Progenitor cell of endocrine pancreas (in vitro differentiated cells): ENCODE measurements around the gene SYNGR4. TPM values are rescaled to one million over a fixed set of nuclear protein-coding genes. Genes with fewer than 3 reads are reported as not detected.
"Not testable (repeated sequence)": the region's sequence is repeated elsewhere in the genome, so short reads cannot be mapped to it uniquely, and the experiment has no call there.

Source experiments
- DNase-seq: peaks from one replicate; pipeline ENCODE4 v3.0.0; 2021; ENCODE audit warnings: low spot score; ENCODE audit not compliant: unreplicated experiment
- H3K27ac Mint-ChIP-seq: 2 replicates; pipeline ENCODE4 v1.8.0; 2021; ENCODE audit warnings: mild to moderate bottlenecking, moderate library complexity, mixed read lengths
- H3K27me3 Mint-ChIP-seq: 2 replicates; pipeline ENCODE4 v1.8.0; 2021; ENCODE audit warnings: mixed read lengths
- H3K36me3 Mint-ChIP-seq: 2 replicates; pipeline ENCODE4 v1.8.0; 2022; ENCODE audit warnings: mixed read lengths; ENCODE audit not compliant: insufficient read depth
- H3K4me1 Mint-ChIP-seq: 2 replicates; pipeline ENCODE4 v1.8.0; 2021; ENCODE audit warnings: low read depth, mixed read lengths
- H3K4me3 Mint-ChIP-seq: 2 replicates; pipeline ENCODE4 v1.8.0; 2021; ENCODE audit warnings: low read depth, mild to moderate bottlenecking, moderate library complexity, mixed read lengths
- H3K9me3 Mint-ChIP-seq: 2 replicates; pipeline ENCODE4 v1.8.0; 2021; ENCODE audit warnings: low read depth, mixed read lengths
- long read RNA-seq: library from polyadenylated mRNA; unstranded; transcript quantifications from one replicate; pipeline ENCODE4 v2.0.0, GENCODE V29; 2020
- total RNA-seq: library from RNA; stranded (reverse); gene quantifications from 2 replicates; pipeline ENCODE4 v1.2.1, GENCODE V29; 2021
- TF ChIP-seq, protein P1 (sequence below): fragments of 200-600 bp; sonication (generic); IDR thresholded peaks from one replicate; pipeline ENCODE4 v1.5.0; 2021; ENCODE audit warnings: antibody characterized with exemption, mild to moderate bottlenecking; ENCODE audit not compliant: unreplicated experiment

SYNGR4 gene, protein sequence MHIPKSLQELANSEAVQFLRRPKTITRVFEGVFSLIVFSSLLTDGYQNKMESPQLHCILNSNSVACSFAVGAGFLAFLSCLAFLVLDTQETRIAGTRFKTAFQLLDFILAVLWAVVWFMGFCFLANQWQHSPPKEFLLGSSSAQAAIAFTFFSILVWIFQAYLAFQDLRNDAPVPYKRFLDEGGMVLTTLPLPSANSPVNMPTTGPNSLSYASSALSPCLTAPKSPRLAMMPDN
- total RNA-seq = not detected in 2 replicates
- long read RNA-seq = 0 reads

DNA sequence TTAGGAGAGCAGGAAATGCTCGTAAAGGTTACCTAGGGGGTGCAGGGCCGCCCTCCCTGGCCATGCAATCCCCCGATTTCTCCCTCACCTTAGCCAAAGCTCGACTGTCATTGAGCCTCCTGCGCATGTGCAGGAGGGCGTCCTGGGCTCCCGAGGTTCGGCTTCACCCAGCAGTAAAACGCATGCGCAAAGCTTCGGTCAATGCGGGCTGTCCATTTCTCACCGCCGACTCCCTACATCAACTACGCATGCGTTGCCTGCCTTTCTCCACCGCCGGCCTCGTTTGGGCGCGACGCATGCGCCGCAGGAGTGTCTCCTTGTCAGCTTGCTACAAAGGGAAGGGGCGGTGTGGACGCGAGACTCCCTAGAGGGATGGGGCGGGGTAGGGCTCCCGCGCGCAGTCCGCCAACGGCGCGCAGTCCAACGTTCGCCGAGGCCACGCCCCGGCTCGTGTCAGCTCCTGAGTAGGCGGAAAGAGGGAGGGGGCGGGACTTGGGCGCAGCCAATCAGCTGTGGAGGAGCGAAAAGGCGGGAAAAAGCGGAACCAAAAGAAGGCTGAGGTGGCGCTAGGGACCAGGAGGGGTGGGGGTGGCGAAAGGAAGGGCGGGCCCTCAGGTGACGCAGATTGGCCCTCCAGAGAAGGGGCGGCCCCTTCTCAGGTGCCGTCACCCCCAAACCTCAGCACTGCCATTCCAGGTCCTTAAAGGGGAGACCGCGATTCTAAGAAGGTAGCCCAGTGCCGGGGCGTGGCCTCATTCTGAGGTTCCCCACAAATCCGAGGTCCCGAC is at the start of gene SYNGR4, which contains the start of gene TMEM143:
SYNGR4 (plus strand) TSS at position 558 of the 788 bp plus-strand sequence. CDS start 1,476 bp downstream, outside the sequence.
TMEM143 (minus strand) TSS at position 131 of the 788 bp plus-strand sequence; CDS start at position 111, 20 bp downstream.
- Mint-ChIP-seq H3K4me1 (peaks cover 4% of the 10 kb centered on the region), H3K36me3 (no peaks in the 10 kb centered on the region), H3K27ac (peak within 1 kb of the TSS; percentile 94), H3K27me3 (no peaks in the 10 kb centered on the region), H3K4me3 (peak within 1 kb of the TSS; percentile 77), H3K9me3 (no peaks in the 10 kb centered on the region)
- peak; percentile 95 for DNase-seq
- TF ChIP-seq, protein P1, sequence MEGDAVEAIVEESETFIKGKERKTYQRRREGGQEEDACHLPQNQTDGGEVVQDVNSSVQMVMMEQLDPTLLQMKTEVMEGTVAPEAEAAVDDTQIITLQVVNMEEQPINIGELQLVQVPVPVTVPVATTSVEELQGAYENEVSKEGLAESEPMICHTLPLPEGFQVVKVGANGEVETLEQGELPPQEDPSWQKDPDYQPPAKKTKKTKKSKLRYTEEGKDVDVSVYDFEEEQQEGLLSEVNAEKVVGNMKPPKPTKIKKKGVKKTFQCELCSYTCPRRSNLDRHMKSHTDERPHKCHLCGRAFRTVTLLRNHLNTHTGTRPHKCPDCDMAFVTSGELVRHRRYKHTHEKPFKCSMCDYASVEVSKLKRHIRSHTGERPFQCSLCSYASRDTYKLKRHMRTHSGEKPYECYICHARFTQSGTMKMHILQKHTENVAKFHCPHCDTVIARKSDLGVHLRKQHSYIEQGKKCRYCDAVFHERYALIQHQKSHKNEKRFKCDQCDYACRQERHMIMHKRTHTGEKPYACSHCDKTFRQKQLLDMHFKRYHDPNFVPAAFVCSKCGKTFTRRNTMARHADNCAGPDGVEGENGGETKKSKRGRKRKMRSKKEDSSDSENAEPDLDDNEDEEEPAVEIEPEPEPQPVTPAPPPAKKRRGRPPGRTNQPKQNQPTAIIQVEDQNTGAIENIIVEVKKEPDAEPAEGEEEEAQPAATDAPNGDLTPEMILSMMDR = no peak

DNA sequence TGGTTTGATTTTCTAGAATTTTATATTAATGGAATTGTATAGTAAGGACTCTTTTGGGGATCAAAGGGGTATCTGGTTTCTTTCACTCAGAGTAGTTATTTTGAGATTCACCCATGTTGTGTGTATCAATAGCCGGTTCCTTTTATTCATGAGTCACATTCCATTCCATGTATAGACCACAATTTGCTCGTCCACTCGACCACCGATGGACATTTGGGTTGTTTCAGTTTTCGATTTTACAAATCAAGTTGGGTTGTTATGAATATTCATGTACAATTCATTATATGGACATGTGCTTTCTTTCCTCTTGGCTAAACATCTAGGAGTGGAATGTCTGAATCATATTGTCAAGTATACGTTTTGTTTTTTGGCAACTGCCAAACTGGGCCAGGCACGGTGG is 48.5 kb upstream of the SYNGR4 start:
- DNase-seq = no peak
- H3K4me1 Mint-ChIP-seq = peaks cover 2% of the 10 kb centered on the region
- H3K9me3 Mint-ChIP-seq = no peaks in the 10 kb centered on the region
- H3K27ac Mint-ChIP-seq = no peak overlapping the region
- H3K36me3 Mint-ChIP-seq = no peaks in the 10 kb centered on the region
- TF ChIP-seq, protein P1 = no peak
- no peak overlapping the region for H3K4me3 Mint-ChIP-seq
- H3K27me3 Mint-ChIP-seq = peaks cover 3% of the 10 kb centered on the region

DNA sequence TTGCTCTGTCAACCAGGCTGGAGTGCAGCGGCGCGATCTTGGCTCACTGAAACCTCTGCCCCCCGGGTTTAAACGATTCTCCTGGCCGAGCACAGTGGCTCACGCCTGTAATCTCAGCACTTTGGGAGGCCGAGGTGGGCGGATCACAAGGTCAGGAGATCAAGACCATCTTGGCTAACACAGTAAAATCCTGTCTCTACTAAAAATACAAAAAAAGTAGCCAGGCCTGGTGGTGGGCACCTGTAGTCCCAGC is 46.5 kb upstream of the SYNGR4 start:
- not testable (repeated sequence) for H3K4me1 Mint-ChIP-seq, DNase-seq, H3K27ac Mint-ChIP-seq, H3K27me3 Mint-ChIP-seq, H3K4me3 Mint-ChIP-seq, H3K36me3 Mint-ChIP-seq, H3K9me3 Mint-ChIP-seq

DNA sequence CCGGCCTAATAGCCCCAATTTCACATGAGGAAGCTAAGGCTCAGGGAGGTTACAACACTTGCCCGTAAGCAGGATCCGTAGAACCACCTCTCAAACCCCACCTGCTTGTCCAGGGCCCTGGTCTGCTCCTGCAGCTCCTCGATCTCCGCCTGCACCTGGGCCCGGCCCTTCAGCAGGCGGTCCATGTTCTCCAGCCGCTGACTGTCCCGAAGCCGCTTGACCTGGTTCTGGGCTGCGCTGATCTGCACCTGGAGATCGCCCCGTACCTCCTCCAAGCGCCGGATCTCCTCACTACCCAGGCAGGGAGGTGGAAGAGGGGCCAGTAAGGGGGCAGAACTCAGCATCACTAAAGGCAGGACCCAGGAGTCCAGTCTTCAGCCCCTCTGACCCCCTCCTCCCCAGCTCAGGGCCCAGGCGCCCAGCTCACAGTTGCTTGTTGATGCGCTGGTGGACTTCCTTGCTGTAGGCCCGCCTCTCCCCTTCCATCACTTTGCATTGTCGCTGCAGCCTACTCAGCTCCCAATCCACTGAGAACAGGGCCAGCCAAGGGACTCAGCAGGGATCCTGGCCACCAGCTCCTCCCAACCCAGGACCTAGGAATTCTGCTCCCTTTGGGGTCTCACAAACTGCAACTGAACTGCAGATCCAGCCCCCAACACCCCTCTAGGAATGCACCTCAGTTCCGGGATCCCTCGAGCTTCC is 45.7 kb upstream of the SYNGR4 start:
- Mint-ChIP-seq H3K36me3 (no peaks in the 10 kb centered on the region), H3K4me3 (no peak overlapping the region), H3K27me3 (peaks cover 4% of the 10 kb centered on the region), H3K9me3 (no peaks in the 10 kb centered on the region), H3K4me1 (peaks cover 6% of the 10 kb centered on the region), H3K27ac (no peak overlapping the region)
- no peak for DNase-seq
- TF ChIP-seq, protein P1 = no peak

DNA sequence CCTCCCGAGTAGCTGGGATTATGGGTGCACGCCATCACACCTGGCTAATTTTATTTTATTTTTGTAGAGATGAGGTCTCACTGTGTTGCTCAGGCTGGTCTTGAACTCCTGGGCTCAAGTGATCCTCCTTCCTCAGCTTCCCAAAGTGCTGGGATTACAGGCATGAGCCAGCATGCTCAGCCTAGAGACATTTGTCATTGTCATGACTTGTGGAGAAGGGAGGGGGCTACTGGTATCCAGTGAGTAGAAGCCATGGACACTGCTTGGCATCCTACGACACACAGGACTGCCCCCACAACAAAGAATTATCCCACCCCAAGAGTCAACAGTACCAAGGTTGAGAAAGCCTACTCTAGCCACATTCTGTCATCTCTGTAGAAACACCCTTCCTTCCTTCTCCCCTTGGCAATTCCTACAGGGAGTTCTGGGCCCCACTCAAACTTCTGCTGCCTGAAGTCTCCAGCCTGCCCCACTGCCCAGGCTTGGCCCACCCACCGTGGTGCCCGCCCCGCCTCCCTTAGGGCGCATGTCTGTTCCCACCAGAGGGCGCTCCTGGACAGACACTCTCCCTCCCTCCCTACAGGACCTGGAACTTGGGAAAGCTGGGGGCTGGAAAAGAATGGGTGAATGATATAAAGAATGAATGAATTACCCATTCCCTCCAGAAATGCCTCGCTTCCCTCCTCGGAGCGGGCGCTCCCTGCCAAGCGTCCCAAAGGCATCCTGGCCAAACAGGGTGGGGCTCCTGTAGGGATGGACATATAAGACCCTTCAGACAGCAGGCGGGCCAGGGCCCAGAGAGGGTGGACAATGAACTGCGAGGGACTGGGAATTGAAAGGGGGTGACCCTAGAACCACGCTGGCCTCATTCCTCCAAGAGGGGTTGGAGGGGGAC is 44.3 kb upstream of the SYNGR4 start:
- Mint-ChIP-seq H3K4me3 (peak overlapping the region; percentile 85), H3K4me1 (peaks cover 6% of the 10 kb centered on the region), H3K27me3 (peaks cover 8% of the 10 kb centered on the region), H3K9me3 (no peaks in the 10 kb centered on the region), H3K36me3 (no peaks in the 10 kb centered on the region), H3K27ac (no peak overlapping the region)
- DNase-seq = peak; percentile 59
- TF ChIP-seq, protein P1 = peak; percentile 68
